Hematopoietic multipotent progenitor cell treated with erythropoietin and hydrocortisone succinate and interleukin-3 and kit ligand, for 17 days (in vitro differentiated cells): ENCODE results near the gene PRR32.
"Not testable (repeated sequence)": the region's sequence is repeated elsewhere in the genome, so short reads cannot be mapped to it uniquely, and the experiment has no call there.

ENCODE experiments used
- DNase-seq: peaks from one replicate; pipeline ENCODE4 v3.0.0-alpha.2; 2015; ENCODE audit warnings: low spot score

Gene PRR32, protein sequence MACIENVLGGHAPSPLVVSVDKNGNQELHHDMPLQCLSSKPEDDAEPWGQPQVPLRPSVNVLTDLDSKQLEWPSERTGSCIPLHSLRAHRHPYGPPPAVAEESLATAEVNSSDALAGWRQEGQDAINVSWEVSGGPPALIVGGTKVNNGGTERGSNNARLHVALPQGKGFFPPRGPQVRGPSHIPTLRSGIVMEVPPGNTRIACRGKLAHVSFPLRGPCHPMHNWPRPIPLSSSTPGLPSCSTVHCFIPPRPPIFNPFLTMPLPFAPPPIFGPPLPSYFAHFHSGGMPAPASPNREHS

DNA sequence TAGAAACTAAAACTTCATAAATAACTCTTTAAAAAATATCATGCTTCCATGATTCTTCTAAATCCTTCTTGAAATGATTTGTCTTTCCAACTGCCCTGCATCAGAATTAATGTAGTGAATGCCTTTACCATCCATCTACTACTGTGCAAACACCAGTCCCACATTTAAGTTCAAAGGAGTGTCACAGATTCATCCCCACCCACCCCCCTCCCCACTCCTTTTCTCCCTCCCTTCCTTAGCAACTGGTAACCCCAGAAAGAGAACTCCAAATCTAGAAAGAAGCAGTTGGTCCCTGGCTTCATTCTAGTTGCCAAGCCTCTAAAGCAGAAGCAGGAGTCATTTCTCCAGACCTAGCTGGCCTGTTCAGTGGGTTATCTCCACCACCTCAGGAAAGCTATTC lies at the start of gene PRR32:
TSS of gene PRR32 (plus strand) at position 301 of the 400 bp plus-strand sequence. CDS start 115 bp downstream, outside the sequence.
- no peak for DNase-seq

DNA sequence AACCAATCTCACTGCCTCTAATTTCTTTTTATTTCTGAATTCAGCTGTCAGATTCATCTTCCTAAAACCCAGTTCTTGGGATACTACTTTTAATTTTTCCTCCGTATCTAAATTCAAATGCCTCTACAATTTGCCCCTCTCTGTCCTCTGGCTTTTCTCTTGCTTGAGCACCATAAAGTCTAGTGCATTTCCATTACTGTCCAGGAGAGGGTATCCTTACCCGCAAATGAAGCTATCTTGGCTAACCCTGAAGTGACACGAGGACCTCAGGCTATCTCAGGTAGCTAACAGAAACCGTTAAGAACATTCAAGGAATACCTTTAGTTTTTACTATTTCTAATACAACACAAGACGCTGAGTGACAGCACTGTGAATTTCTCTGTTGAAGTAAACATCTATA lies 49.4 kb upstream of the PRR32 start:
- DNase-seq: no peak

DNA sequence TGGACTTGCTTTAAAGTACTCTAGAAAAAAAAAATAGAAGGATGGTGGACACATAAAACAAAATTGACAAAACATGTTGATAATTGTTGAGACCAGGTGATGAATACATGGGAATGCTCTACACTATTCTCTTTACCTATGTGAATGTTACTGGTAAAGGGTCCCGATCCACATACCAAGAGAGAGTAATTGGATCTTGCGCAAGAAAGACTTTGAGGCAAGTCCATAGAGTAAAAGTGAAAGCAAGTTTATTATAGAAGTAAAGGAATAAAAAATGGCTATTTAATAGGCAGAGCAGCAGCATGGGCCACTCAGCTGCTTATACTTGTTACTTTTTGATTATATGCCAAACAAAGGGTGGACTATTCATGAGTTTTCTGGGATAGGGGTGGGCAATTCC lies 34.0 kb upstream of the PRR32 start:
- DNase-seq: no peak

DNA sequence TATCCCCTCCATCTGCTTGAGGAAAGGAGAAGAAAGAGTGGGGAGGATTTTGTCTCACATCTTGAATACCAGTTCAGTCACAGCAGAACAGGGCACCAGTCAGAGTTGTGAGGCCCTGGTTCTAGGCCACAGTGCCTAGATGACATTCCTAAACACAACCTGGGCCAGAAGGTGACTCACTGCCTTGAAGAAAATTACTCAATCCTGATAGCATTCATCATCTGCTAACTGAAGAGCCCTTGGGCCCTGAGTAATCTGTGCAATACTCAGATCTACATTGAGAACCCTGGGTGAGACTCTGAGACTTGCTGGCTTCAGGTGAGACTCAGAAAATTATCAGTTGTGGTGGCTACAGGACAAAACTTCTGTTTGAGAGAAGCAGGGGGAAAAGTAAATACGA lies 20.5 kb upstream of the PRR32 start:
- DNase-seq: no peak

DNA sequence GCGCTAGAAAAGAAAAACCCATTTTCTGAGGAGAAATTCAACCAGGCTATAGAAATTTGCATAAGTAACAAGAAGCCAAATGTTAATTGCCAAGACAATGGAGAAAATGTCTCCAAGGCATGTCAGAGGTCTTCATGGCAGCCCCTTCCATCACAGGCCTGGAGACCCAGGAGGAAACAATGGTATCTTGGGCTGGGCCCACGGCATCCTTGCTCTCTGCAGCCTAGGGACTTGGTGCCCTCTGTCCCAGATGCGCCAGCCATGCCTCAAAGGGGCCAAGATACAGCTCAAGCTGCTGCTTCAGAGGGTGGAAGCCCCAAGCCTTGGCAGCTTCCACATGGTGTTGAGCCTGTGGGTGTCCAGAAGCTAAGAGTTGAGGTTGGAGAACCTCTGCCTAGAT lies 12.7 kb upstream of the PRR32 start:
- not testable (repeated sequence) for DNase-seq

DNA sequence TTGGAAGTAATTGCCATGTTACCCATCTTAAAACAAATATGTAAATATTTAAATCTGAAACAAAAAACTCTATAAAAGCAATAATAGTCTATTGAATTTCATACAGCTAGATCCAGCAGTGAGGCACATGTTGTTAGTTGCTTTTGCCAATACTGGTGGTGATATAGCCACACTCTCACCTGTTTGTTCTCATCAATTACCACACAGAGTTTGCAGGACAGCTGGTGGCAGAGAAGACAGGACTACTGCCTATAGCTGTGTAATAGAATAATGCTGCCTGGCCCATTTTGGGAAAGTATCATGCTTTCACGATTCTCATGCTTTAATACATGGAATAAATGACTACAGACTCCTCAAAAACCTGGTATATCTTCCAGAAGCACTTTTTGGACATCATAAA lies 3.7 kb upstream of the PRR32 start:
- DNase-seq: no peak

DNA sequence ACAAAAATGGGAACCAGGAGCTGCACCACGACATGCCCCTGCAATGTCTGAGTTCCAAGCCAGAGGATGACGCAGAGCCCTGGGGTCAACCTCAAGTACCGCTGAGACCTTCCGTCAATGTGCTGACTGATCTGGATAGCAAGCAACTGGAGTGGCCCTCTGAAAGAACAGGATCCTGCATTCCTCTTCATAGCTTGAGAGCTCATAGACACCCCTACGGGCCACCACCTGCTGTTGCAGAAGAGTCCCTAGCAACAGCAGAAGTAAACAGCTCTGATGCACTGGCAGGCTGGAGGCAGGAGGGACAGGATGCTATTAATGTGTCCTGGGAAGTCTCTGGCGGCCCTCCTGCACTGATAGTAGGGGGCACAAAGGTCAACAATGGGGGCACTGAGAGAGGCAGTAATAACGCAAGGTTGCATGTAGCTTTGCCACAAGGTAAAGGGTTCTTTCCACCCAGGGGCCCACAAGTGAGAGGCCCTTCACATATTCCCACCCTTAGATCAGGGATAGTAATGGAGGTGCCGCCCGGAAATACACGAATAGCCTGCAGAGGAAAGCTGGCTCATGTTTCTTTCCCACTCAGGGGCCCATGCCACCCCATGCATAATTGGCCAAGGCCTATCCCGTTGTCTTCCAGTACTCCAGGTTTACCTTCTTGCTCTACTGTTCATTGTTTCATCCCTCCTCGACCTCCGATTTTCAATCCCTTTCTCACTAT lies 1.3 kb downstream of the PRR32 start:
- no peak for DNase-seq

DNA sequence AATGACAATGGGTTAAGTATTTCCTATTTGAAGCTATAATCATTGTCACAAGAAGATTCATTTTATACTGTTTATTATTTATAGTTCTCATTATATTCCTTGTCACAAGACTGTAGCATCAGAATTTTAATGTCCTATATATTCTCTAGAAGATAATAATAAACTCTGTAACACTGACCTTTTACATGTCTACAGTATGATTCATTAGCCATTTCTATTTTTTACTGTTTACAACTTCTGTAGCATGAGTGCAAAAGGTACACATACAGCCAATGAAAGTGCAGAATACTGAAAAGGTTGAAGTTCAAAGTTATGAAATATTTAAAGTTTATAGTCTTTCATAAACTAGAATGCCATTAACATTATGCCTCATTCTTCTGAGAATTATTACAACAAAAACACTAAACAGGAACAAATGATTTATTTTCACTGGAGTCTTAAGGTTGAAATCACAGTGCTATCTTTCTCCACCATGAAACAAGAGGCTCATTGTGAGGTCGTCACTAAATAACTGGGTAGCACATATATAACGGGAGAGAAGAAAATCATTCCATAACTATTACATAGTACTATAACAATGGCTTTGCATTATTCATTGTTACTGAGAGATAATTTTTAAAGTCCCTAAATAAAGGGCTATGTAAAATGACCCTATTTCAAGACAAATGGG lies 4.9 kb downstream of the PRR32 start:
- no peak for DNase-seq

DNA sequence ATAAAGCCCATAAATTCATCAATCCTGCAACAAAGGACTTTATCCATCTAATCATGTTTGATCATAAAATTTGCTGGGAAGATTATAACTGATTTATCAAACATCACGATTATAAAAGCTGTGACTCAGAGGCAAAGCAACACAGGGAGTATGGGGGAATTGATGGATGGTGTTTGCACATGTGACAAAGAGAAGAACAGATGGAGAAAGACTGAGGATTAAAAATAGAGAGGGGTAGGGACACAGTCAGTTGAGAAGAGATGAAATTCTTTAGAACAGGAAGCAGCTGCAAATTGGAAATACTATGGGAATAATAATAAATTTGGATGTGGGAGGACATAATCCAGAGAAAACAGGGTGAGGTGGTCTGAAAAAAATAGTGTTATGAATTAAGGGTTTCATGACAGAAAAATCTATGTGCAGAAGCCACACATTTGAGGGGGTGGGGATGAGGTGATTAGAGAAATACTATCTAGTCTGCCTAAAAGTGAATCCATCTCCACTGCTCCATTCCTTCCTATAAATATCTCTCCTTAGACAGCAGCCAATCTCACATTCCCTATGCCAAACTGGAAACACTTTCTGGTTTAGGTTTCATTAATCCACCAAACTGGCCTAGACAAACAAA lies 6.2 kb downstream of the PRR32 start:
- no peak for DNase-seq

DNA sequence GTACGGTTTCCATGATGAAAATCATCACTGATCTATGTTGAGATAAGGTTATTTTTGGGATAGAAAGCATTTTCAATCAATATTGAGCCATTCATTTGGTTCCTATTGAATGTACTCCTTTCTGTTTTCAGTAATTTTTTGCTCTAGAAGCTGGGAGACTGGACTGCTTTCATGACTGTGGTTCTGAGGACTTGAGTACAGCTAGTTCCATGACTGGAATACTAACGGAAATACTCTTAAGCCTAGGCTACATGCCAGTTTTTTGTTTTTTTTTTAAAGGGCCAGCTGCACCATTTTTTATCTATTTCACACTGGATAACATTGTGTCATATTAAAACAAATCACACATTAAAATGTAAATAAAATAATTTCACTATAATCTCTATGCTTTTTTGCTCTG lies 16.7 kb downstream of the PRR32 start:
- DNase-seq: no peak

DNA sequence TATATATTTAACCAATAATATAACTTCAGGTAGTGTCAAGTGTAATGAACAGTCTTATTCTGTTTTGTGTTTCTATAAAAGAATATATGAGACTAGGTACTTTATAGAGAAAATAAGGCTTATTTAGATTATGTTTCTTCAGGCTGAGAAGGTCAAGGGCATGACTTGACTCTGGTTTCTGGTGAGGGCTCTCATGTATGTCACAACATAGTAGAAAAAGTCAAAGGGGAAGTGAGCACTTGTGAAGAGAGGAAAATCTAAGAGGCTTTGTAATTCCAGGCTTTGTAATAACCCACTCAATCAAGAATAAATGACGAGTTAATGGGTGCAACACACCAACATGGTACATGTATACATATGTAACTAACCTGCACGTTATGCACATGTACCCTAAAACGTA lies 27.6 kb downstream of the PRR32 start:
- DNase-seq: no peak

DNA sequence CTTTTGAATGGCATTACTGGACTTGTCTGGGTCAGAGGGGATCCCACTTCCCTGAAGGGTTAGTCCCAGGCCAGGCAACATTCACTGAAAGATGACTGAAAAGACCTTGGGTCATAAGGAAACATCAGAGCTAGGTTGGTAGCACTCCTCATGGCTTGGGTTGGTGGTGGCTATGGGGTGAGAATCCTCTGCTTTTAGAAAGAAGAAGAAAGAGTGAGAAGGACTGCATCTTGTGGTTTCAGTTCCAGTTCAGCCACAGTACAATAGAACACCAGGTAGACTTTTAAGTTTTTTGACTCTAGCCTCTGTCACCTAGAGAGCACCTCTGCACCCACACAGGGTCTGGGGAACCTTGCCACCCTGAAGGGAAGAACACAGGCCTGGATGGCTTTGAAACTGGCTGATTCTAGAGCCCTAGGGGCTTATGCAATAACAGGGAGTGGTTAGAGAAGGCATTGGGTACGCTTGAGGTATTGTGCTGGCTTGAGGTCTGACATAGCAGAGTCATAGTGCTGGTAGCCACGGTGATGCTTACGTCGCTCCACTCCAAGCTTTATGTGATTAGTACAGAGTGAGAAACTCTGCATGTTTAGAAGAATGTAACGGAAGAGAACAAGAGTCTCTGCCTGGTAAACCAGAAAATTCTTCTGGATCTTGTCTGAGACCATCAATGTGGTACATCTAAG lies 36.5 kb downstream of the PRR32 start:
- DNase-seq: no peak
